HEK293 (cell line): ENCODE data around the gene RNF212.
A peak's percentile ranks its signal among the peaks of the same experiment; 100 is the strongest.

ENCODE experiments used
- CTCF ChIA-PET: fragments of 350-600 bp; formaldehyde crosslinking; extraction: SDS; loops from one replicate; lab custom pipeline; 2021; ENCODE audit warnings: antibody characterized with exemption; lab: Yijun Ruan, JAX
- POLR2A ChIA-PET: fragments of 300-600 bp; formaldehyde crosslinking; extraction: SDS; loops from one replicate; lab custom pipeline; 2020; ENCODE audit warnings: antibody characterized with exemption, inconsistent platforms; lab: Yijun Ruan, JAX
- H3K27ac ChIP-seq: fragments of 200-500 bp; sonication (Bioruptor generic); 2 replicates; pipeline ENCODE4 v1.5.1; 2014; ENCODE audit warnings: low read depth, low read length, control low read depth, inconsistent platforms; ENCODE audit errors: extremely low read depth
- H3K36me3 ChIP-seq, 2 experiments: fragments of 200-500 bp in 1 of 2; sonication (Bioruptor generic) in 1 of 2; 1 replicate in 1 of 2; 2 replicates in 1 of 2; pipeline ENCODE4 v1.5.1; 2014 to 2017; ENCODE audit warnings: inconsistent platforms in 2 of 2, low read length in 2 of 2; ENCODE audit not compliant: control insufficient read depth in 2 of 2, insufficient read depth in 1 of 2
- H3K4me1 ChIP-seq: fragments of 200-500 bp; sonication (Bioruptor generic); 2 replicates; pipeline ENCODE4 v1.5.1; 2014; ENCODE audit warnings: mild to moderate bottlenecking, low read length, inconsistent platforms; ENCODE audit not compliant: control insufficient read depth, insufficient read depth
- H3K4me3 ChIP-seq: 2 replicates; pipeline ENCODE4 v1.5.1; 2011; ENCODE audit warnings: low read depth, mild to moderate bottlenecking, control low read depth, low read length, moderate library complexity
- H3K9me3 ChIP-seq: fragments of 200-500 bp; sonication (Bioruptor generic); 2 replicates; pipeline ENCODE4 v1.5.1; 2014; ENCODE audit warnings: low read depth, low read length, inconsistent platforms; ENCODE audit not compliant: control insufficient read depth, insufficient read depth
- GLI2 ChIP-seq: fragments of 450-650 bp; formaldehyde crosslinking; IDR thresholded peaks from 2 replicates; pipeline ENCODE4; 2017; ENCODE audit warnings: missing biosample characterization, missing genetic modification characterization, low read depth, borderline replicate concordance
- PRDM1 ChIP-seq: fragments of 450-650 bp; formaldehyde crosslinking; IDR thresholded peaks from 2 replicates; pipeline ENCODE4; 2016; ENCODE audit warnings: missing biosample characterization, missing genetic modification characterization
- SCRT1 ChIP-seq: fragments of 450-650 bp; formaldehyde crosslinking; IDR thresholded peaks from 2 replicates; pipeline ENCODE4 v1.5.1; 2016; ENCODE audit warnings: missing biosample characterization, missing genetic modification characterization, borderline replicate concordance
- ZIC2 ChIP-seq: fragments of 450-650 bp; formaldehyde crosslinking; IDR thresholded peaks from 2 replicates; pipeline ENCODE4 v1.5.1; 2016; ENCODE audit warnings: missing biosample characterization, missing genetic modification characterization
- ZNF133 ChIP-seq: fragments of 450-650 bp; formaldehyde crosslinking; IDR thresholded peaks from 2 replicates; pipeline ENCODE4 v1.5.1; 2016; ENCODE audit warnings: missing biosample characterization, missing genetic modification characterization
- ZNF214 ChIP-seq: fragments of 450-650 bp; formaldehyde crosslinking; IDR thresholded peaks from 2 replicates; pipeline ENCODE4 v1.5.1; 2017; ENCODE audit warnings: missing biosample characterization, mild to moderate bottlenecking, missing genetic modification characterization, borderline replicate concordance
- ZNF248 ChIP-seq: fragments of 450-650 bp; formaldehyde crosslinking; IDR thresholded peaks from 2 replicates; pipeline ENCODE4 v1.5.1; 2017; ENCODE audit warnings: missing biosample characterization, missing genetic modification characterization
- ZNF473 ChIP-seq: fragments of 450-650 bp; formaldehyde crosslinking; IDR thresholded peaks from 2 replicates; pipeline ENCODE4 v1.5.1; 2017; ENCODE audit warnings: missing biosample characterization, missing genetic modification characterization
- ZNF785 ChIP-seq: fragments of 450-650 bp; formaldehyde crosslinking; IDR thresholded peaks from 2 replicates; pipeline ENCODE4 v1.5.1; 2016; ENCODE audit warnings: missing biosample characterization, missing genetic modification characterization
- ZNF830 ChIP-seq: fragments of 450-650 bp; IDR thresholded peaks from 2 replicates; pipeline ENCODE4 v1.5.0; 2018; ENCODE audit warnings: missing biosample characterization, missing genetic modification characterization, low read depth, mild to moderate bottlenecking, moderate library complexity
- TF ChIP-seq, protein P1 (sequence below): fragments of 450-650 bp; formaldehyde crosslinking; IDR thresholded peaks from 2 replicates; pipeline ENCODE4 v1.5.1; 2016; ENCODE audit warnings: missing biosample characterization, missing genetic modification characterization
- TF ChIP-seq, protein P2 (sequence below): fragments of 450-650 bp; formaldehyde crosslinking; conservative IDR thresholded peaks from 2 replicates; pipeline ENCODE4 v1.5.1; 2016; ENCODE audit warnings: low read depth, missing biosample characterization, missing genetic modification characterization
- TF ChIP-seq, protein P3 (sequence below): fragments of 450-650 bp; formaldehyde crosslinking; IDR thresholded peaks from 2 replicates; pipeline ENCODE4 v1.5.1; 2016; ENCODE audit warnings: missing biosample characterization, missing genetic modification characterization
- TF ChIP-seq, protein P4 (sequence below): fragments of 450-650 bp; formaldehyde crosslinking; IDR thresholded peaks from 2 replicates; pipeline ENCODE4 v1.5.1; 2017; ENCODE audit warnings: missing biosample characterization, missing genetic modification characterization
- TF ChIP-seq, protein P5 (sequence below): fragments of 450-650 bp; formaldehyde crosslinking; IDR thresholded peaks from 2 replicates; pipeline ENCODE4 v1.5.1; 2016; ENCODE audit warnings: missing biosample characterization, missing genetic modification characterization, low read depth
- TF ChIP-seq, protein P6 (sequence below): fragments of 450-650 bp; formaldehyde crosslinking; IDR thresholded peaks from 2 replicates; pipeline ENCODE4 v1.5.1; 2017; ENCODE audit warnings: missing biosample characterization, missing genetic modification characterization
- TF ChIP-seq, protein P7 (sequence below): fragments of 450-650 bp; formaldehyde crosslinking; IDR thresholded peaks from 2 replicates; pipeline ENCODE4 v1.5.1; 2017; ENCODE audit warnings: missing biosample characterization, missing genetic modification characterization

The RNF212 gene

DNA sequence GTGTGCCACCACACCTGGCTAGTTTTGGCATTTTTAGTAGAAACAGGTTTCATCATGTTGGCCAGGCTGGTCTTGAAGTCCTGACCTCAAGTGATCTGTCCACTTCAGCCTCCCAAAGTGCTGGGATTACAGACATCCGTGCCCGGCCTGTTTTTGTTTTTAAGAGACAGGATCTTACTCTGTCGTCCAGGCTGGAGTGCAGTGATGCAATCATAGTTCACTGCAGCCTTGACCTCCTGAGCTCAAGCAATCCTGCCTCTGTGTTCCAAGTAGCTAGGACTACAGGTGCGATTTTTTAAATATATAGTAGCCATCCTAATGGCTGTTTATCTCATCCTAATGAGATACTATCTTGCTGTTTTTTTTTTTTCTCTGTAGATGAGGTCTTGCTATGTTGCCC, 47.6 kb downstream of the RNF212 start:
- POLR2A ChIA-PET: no interaction called here

DNA sequence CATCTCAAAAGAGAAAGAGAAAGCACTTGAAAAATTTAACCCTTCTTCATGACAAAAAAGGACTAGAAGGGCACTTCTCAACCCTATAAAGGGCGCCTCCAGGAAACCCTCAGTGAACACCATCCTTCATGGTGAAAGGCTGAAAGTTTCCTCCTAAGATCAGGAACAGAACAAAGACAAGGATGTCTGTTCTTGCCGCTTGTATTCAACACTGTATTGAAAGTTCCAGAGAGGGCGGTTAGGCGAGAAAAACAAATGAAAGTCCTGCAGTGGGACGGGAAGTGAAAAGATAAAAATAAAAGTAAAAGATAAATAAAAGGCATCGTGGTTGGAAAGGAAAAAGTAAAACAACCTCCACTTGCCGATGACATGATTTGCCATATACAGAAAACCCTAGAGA, 50.9 kb downstream of the RNF212 start:
- TF ChIP-seq, protein P1, sequence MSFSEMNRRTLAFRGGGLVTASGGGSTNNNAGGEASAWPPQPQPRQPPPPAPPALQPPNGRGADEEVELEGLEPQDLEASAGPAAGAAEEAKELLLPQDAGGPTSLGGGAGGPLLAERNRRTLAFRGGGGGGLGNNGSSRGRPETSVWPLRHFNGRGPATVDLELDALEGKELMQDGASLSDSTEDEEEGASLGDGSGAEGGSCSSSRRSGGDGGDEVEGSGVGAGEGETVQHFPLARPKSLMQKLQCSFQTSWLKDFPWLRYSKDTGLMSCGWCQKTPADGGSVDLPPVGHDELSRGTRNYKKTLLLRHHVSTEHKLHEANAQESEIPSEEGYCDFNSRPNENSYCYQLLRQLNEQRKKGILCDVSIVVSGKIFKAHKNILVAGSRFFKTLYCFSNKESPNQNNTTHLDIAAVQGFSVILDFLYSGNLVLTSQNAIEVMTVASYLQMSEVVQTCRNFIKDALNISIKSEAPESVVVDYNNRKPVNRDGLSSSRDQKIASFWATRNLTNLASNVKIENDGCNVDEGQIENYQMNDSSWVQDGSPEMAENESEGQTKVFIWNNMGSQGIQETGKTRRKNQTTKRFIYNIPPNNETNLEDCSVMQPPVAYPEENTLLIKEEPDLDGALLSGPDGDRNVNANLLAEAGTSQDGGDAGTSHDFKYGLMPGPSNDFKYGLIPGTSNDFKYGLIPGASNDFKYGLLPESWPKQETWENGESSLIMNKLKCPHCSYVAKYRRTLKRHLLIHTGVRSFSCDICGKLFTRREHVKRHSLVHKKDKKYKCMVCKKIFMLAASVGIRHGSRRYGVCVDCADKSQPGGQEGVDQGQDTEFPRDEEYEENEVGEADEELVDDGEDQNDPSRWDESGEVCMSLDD (tag by site-specific recombination): no peak
- TF ChIP-seq, protein P2, sequence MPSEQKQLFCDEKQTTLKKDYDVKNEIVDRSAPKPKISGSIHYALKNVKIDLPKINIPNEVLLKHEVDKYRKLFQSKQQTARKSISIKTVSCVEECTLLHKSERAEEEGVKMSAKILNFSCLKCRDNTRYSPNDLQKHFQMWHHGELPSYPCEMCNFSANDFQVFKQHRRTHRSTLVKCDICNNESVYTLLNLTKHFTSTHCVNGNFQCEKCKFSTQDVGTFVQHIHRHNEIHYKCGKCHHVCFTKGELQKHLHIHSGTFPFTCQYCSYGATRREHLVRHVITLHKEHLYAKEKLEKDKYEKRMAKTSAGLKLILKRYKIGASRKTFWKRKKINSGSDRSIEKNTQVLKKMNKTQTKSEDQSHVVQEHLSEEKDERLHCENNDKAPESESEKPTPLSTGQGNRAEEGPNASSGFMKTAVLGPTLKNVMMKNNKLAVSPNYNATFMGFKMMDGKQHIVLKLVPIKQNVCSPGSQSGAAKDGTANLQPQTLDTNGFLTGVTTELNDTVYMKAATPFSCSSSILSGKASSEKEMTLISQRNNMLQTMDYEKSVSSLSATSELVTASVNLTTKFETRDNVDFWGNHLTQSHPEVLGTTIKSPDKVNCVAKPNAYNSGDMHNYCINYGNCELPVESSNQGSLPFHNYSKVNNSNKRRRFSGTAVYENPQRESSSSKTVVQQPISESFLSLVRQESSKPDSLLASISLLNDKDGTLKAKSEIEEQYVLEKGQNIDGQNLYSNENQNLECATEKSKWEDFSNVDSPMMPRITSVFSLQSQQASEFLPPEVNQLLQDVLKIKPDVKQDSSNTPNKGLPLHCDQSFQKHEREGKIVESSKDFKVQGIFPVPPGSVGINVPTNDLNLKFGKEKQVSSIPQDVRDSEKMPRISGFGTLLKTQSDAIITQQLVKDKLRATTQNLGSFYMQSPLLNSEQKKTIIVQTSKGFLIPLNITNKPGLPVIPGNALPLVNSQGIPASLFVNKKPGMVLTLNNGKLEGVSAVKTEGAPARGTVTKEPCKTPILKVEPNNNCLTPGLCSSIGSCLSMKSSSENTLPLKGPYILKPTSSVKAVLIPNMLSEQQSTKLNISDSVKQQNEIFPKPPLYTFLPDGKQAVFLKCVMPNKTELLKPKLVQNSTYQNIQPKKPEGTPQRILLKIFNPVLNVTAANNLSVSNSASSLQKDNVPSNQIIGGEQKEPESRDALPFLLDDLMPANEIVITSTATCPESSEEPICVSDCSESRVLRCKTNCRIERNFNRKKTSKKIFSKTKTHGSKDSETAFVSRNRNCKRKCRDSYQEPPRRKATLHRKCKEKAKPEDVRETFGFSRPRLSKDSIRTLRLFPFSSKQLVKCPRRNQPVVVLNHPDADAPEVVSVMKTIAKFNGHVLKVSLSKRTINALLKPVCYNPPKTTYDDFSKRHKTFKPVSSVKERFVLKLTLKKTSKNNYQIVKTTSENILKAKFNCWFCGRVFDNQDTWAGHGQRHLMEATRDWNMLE (tag by site-specific recombination): no peak
- TF ChIP-seq ZNF785 (tag by site-specific recombination): no peak
- TF ChIP-seq PRDM1 (tag by site-specific recombination): peak; percentile 64
- no peak for TF ChIP-seq ZIC2 (tag by site-specific recombination)
- no peak for TF ChIP-seq ZNF248 (tag by site-specific recombination)
- ChIA-PET CTCF (no interaction called here), POLR2A (no interaction called here)
- H3K27ac ChIP-seq: no peak overlapping the region
- no peak overlapping the region for H3K4me3 ChIP-seq
- H3K36me3 ChIP-seq: no peaks in the 10 kb centered on the region
- H3K4me1 ChIP-seq: no peaks in the 10 kb centered on the region
- no peaks in the 10 kb centered on the region for H3K9me3 ChIP-seq

More for the DNA sequence above, 47.6 kb downstream of the RNF212 start:
- Histone ChIP-seq H3K4me1 (no peaks in the 10 kb centered on the region), H3K9me3 (no peaks in the 10 kb centered on the region), H3K36me3 (no peaks in the 10 kb centered on the region), H3K4me3 (no peak overlapping the region), H3K27ac (no peak overlapping the region)
- CTCF ChIA-PET: no interaction called here
- TF ChIP-seq ZNF214 (tag by site-specific recombination) (no peak), ZNF830 (no peak), GLI2 (tag by site-specific recombination) (no peak), ZNF785 (tag by site-specific recombination) (no peak), ZNF133 (tag by site-specific recombination) (no peak), SCRT1 (no peak), ZNF473 (tag by site-specific recombination) (no peak)
- TF ChIP-seq, protein P3, sequence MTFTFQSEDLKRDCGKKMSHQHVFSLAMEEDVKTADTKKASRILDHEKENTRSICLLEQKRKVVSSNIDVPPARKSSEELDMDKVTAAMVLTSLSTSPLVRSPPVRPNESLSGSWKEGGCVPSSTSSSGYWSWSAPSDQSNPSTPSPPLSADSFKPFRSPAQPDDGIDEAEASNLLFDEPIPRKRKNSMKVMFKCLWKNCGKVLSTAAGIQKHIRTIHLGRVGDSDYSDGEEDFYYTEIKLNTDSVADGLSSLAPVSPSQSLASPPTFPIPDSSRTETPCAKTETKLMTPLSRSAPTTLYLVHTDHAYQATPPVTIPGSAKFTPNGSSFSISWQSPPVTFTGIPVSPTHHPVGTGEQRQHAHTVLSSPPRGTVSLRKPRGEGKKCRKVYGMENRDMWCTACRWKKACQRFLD (tag by site-specific recombination): no peak
- TF ChIP-seq, protein P4, sequence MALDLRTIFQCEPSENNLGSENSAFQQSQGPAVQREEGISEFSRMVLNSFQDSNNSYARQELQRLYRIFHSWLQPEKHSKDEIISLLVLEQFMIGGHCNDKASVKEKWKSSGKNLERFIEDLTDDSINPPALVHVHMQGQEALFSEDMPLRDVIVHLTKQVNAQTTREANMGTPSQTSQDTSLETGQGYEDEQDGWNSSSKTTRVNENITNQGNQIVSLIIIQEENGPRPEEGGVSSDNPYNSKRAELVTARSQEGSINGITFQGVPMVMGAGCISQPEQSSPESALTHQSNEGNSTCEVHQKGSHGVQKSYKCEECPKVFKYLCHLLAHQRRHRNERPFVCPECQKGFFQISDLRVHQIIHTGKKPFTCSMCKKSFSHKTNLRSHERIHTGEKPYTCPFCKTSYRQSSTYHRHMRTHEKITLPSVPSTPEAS (tag by site-specific recombination): no peak
- TF ChIP-seq, protein P5, sequence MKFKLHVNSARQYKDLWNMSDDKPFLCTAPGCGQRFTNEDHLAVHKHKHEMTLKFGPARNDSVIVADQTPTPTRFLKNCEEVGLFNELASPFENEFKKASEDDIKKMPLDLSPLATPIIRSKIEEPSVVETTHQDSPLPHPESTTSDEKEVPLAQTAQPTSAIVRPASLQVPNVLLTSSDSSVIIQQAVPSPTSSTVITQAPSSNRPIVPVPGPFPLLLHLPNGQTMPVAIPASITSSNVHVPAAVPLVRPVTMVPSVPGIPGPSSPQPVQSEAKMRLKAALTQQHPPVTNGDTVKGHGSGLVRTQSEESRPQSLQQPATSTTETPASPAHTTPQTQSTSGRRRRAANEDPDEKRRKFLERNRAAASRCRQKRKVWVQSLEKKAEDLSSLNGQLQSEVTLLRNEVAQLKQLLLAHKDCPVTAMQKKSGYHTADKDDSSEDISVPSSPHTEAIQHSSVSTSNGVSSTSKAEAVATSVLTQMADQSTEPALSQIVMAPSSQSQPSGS: no peak
- TF ChIP-seq, protein P6, sequence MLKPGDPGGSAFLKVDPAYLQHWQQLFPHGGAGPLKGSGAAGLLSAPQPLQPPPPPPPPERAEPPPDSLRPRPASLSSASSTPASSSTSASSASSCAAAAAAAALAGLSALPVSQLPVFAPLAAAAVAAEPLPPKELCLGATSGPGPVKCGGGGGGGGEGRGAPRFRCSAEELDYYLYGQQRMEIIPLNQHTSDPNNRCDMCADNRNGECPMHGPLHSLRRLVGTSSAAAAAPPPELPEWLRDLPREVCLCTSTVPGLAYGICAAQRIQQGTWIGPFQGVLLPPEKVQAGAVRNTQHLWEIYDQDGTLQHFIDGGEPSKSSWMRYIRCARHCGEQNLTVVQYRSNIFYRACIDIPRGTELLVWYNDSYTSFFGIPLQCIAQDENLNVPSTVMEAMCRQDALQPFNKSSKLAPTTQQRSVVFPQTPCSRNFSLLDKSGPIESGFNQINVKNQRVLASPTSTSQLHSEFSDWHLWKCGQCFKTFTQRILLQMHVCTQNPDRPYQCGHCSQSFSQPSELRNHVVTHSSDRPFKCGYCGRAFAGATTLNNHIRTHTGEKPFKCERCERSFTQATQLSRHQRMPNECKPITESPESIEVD (tag by site-specific recombination): no peak
- TF ChIP-seq, protein P7, sequence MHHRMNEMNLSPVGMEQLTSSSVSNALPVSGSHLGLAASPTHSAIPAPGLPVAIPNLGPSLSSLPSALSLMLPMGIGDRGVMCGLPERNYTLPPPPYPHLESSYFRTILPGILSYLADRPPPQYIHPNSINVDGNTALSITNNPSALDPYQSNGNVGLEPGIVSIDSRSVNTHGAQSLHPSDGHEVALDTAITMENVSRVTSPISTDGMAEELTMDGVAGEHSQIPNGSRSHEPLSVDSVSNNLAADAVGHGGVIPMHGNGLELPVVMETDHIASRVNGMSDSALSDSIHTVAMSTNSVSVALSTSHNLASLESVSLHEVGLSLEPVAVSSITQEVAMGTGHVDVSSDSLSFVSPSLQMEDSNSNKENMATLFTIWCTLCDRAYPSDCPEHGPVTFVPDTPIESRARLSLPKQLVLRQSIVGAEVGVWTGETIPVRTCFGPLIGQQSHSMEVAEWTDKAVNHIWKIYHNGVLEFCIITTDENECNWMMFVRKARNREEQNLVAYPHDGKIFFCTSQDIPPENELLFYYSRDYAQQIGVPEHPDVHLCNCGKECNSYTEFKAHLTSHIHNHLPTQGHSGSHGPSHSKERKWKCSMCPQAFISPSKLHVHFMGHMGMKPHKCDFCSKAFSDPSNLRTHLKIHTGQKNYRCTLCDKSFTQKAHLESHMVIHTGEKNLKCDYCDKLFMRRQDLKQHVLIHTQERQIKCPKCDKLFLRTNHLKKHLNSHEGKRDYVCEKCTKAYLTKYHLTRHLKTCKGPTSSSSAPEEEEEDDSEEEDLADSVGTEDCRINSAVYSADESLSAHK (tag by site-specific recombination): no peak
